ENCODE measurements around the gene SUN1.

The SUN1 gene

DNA sequence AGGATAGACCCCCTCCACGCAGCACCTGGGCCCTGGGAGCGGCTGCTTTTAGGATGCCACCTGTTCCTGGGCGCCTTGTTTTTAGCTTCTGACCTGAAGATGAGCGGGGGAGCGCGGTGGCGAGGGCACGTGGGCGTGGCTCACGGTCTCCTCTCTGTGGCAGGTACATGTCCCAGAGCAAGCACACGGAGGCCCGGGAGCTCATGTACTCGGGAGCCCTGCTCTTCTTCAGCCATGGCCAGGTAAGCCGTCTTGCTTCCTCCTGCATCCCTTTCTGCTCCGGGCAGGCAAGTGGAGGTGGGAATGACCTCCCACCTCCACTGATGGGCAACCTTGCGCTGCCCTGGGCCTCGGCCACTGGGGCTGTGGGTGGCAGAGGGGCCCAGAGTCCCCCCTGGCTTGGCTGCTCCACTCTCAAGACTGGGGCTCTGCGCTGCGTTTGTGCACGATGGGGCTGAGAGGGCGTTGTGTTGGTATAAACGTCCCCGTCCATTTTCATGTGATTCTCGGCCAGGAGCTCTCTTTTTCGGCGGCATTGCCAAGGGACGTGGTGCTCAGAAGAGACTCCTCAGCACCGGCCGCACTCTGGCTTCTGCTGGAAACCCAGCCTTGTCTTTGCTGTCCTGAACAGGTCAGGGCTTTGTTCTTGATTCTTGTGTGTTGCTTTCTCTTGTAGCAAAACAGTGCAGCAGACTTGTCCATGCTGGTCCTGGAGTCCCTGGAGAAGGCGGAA, 53.8 kb downstream of the SUN1 start:
- in situ Hi-C loops (cut with MboI; ENCODE audit: low pct_unique_long_range_greater_than_20kb, low sequenced_read_pairs), result no loop called here
- no peak for DNase-seq

- in situ Hi-C loops (cut with MboI; ENCODE audit: low pct_unique_long_range_greater_than_20kb, low sequenced_read_pairs), result no loop called here
- DNase-seq, result no peak
Measured at GRCh38 chr7:886626-887487, 54.6 kb downstream of the SUN1 start.

GRCh38 chr7:887488-887820, 55.2 kb downstream of the SUN1 start:
- no peak for DNase-seq
- in situ Hi-C loops (cut with MboI; ENCODE audit: low pct_unique_long_range_greater_than_20kb, low sequenced_read_pairs), result no loop called here

- DNase-seq, result no peak
Measured at GRCh38 chr7:888081-889024, 56.1 kb downstream of the SUN1 start.

GRCh38 chr7:889025-889390, 56.7 kb downstream of the SUN1 start:
- no peak for DNase-seq
- in situ Hi-C loops (cut with MboI; ENCODE audit: low pct_unique_long_range_greater_than_20kb, low sequenced_read_pairs), result no loop called here

More at GRCh38 chr7:888081-889024, 56.1 kb downstream of the SUN1 start:
- in situ Hi-C loops (cut with MboI; ENCODE audit: low pct_unique_long_range_greater_than_20kb, low sequenced_read_pairs), result no loop called here

DNA sequence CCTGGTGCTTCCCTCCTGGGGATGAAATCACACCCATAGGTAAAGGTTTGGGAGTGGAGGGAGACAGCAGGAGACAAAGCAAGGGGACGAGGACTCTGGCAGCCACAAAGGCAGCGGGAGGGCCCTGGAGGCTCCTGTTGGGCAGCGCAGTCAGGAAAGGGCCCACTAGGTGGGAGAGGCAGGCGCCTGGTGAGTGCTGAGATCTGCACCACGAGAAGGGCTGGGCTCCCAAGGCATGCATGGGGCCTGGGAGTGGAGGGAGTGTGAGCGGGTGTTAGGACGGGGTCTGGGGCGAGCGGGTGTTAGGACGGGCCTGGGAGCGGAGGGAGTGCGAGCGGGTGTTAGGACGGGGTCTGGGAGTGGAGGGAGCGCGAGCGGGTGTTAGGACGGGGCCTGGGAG, 57.1 kb downstream of the SUN1 start:
- no peak for DNase-seq
- in situ Hi-C loops (cut with MboI; ENCODE audit: low pct_unique_long_range_greater_than_20kb, low sequenced_read_pairs), result no loop called here

- DNase-seq, result no peak
- in situ Hi-C loops (cut with MboI; ENCODE audit: low pct_unique_long_range_greater_than_20kb, low sequenced_read_pairs), result no loop called here
Measured at GRCh38 chr7:890868-891267, 58.6 kb downstream of the SUN1 start.

GRCh38 chr7:891291-891690, 59.0 kb downstream of the SUN1 start:
- in situ Hi-C loops (cut with MboI; ENCODE audit: low pct_unique_long_range_greater_than_20kb, low sequenced_read_pairs), result no loop called here
- no peak for DNase-seq

DNA sequence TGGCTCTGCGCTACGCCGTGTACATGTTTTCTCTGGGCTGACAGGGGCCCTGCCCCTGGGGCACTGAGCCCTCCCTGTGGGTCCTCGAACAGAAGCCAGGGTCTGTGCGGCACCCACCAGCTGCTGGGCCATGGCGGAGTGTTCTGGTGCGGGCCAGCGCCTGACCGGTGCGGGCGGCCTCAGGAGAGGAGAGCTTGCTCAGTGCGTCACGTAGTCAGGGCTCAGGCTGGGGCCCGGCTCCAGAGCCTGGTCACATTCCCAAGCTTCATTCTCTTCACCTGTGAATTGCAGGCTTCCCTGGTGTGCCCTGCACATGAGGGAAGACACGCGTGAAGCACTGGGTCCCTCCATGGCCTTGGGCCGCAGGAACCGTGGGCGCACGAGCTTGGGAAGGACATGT, 59.5 kb downstream of the SUN1 start:
- DNase-seq, result no peak
- in situ Hi-C loops (cut with MboI; ENCODE audit: low pct_unique_long_range_greater_than_20kb, low sequenced_read_pairs), result no loop called here

GRCh38 chr7:892648-893593, 60.6 kb downstream of the SUN1 start:
- in situ Hi-C loops (cut with MboI; ENCODE audit: low pct_unique_long_range_greater_than_20kb, low sequenced_read_pairs), result no loop called here
- no peak for DNase-seq

- in situ Hi-C loops (cut with MboI; ENCODE audit: low pct_unique_long_range_greater_than_20kb, low sequenced_read_pairs), result no loop called here
Measured at GRCh38 chr7:893686-894085, 61.4 kb downstream of the SUN1 start.

GRCh38 chr7:894164-894867, 62.0 kb downstream of the SUN1 start:
- no peak for DNase-seq
- in situ Hi-C loops (cut with MboI; ENCODE audit: low pct_unique_long_range_greater_than_20kb, low sequenced_read_pairs), result no loop called here

More at GRCh38 chr7:893686-894085, 61.4 kb downstream of the SUN1 start:
- no peak for DNase-seq

GRCh38 chr7:894927-895450, 62.7 kb downstream of the SUN1 start:
- in situ Hi-C loops (cut with MboI; ENCODE audit: low pct_unique_long_range_greater_than_20kb, low sequenced_read_pairs), result no loop called here

GRCh38 chr7:895451-896052, 63.3 kb downstream of the SUN1 start:
- in situ Hi-C loops (cut with MboI; ENCODE audit: low pct_unique_long_range_greater_than_20kb, low sequenced_read_pairs), result no loop called here
- DNase-seq, result no peak

More at GRCh38 chr7:894927-895450, 62.7 kb downstream of the SUN1 start:
- no peak for DNase-seq

GRCh38 chr7:896346-897075, 64.2 kb downstream of the SUN1 start:
- in situ Hi-C loops (cut with MboI; ENCODE audit: low pct_unique_long_range_greater_than_20kb, low sequenced_read_pairs), result no loop called here
- DNase-seq, result no peak

DNA sequence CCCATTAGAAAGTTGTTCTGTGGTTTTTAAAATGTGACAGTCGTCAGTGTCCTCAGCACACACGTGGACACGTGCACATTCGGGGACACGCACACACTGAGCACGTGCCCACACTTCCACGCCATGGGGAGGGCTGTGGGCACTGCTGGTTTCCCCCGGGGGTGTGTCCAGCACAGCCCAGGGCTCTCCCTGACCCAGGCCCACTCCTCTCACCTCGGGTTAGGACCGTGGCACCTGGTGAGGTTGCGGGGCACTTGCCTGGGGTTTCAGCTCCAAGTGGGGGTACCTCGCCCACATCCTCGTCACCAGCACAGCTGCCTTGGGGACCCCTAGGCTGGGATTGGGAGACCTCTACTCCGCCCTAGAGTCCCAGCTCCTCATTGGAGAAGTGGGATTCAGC, 64.8 kb downstream of the SUN1 start:
- in situ Hi-C loops (cut with MboI; ENCODE audit: low pct_unique_long_range_greater_than_20kb, low sequenced_read_pairs), result no loop called here

More for the DNA sequence above, 64.8 kb downstream of the SUN1 start:
- DNase-seq, result no peak
